Ishikawa (cell line): ENCODE results near the gene FAM171A1.

Source experiments
- CEBPB ChIP-seq: IDR thresholded peaks from 2 replicates; pipeline ENCODE4 v1.6.1; 2012
- CREB1 ChIP-seq: IDR thresholded peaks from 2 replicates; pipeline ENCODE4 v1.6.1; 2012; ENCODE audit warnings: low read depth
- EGR1 ChIP-seq: IDR thresholded peaks from 2 replicates; pipeline ENCODE4 v1.6.1; 2012
- EP300 ChIP-seq: IDR thresholded peaks from 2 replicates; pipeline ENCODE4 v1.6.1; 2012; ENCODE audit warnings: borderline replicate concordance
- FOXM1 ChIP-seq: IDR thresholded peaks from 2 replicates; pipeline ENCODE4 v1.6.1; 2012; ENCODE audit warnings: low read depth, borderline replicate concordance
- TAF1 ChIP-seq: IDR thresholded peaks from 2 replicates; pipeline ENCODE4 v1.6.1; 2012; ENCODE audit warnings: low read depth, mild to moderate bottlenecking
- YY1 ChIP-seq: IDR thresholded peaks from 2 replicates; pipeline ENCODE4 v1.6.1; 2012; ENCODE audit warnings: low read depth
- ZBTB7A ChIP-seq: IDR thresholded peaks from 2 replicates; pipeline ENCODE4 v1.6.1; 2012; ENCODE audit warnings: low read depth
- TF ChIP-seq, protein P1 (sequence below): IDR thresholded peaks from 2 replicates; pipeline ENCODE4 v1.6.1; 2012

DNA sequence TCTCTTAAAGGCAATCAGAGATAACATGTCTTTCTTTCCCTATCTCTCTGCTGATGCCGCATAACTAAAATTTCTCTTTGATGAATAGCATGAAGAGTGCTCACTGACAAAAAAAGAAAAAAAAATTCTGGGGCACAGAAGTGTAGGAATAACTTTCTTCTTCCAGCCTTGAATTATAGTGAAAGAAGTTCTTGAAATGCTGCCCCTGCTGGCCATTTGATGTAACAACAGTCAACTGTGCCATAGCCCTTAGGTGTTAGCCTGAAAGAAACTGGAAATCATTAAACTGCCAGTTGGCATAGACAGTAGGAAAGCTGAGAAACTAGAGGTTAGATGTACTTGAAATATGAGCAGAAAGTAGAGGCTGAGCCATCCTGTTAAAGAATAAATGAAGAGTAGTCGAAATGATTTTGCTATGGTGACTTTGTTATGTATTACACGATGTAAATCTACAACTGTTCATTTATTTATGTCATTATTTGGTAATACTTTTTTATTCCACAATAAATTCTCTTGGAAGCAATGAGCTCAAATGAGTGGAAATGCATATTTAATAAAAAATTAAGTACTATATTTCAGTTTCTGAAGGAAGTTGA, 48.3 kb upstream of the FAM171A1 start:
- no peak for TF ChIP-seq YY1
- TF ChIP-seq FOXM1: no peak
- no peak for TF ChIP-seq CEBPB
- TF ChIP-seq EGR1: no peak
- no peak for TF ChIP-seq EP300
- TF ChIP-seq, protein P1, sequence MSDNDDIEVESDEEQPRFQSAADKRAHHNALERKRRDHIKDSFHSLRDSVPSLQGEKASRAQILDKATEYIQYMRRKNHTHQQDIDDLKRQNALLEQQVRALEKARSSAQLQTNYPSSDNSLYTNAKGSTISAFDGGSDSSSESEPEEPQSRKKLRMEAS: no peak
- no peak for TF ChIP-seq CREB1
- no peak for TF ChIP-seq ZBTB7A
- TF ChIP-seq TAF1: no peak
